Esophagus squamous epithelium (tissue), 5 donors: ENCODE measurements around the gene PCOLCE2. TPM values are rescaled to one million over a fixed set of nuclear protein-coding genes. Genes with fewer than 3 reads are reported as not detected.

Experiments
- DNase-seq: peaks from one replicate; lab custom pipeline; 2025; lab: John Stamatoyannopoulos, UW
- H3K27ac ChIP-seq, 4 donors: fragments of 200-600 bp; sonication (generic); one replicate each; pipeline ENCODE4 v1.5.1; 2016 to 2019; ENCODE audit warnings: mild to moderate bottlenecking in 1 of 4
- H3K27me3 ChIP-seq, 4 donors: fragments of 200-600 bp; sonication (generic); 1 replicate in 3 of 4; 2 replicates in 1 of 4; pipeline versions ENCODE4 v1.5.1 to v1.6.0; 2017 to 2021; ENCODE audit warnings: antibody characterized with exemption in 1 of 4
- H3K36me3 ChIP-seq, 3 donors: fragments of 200-600 bp; sonication (generic); one replicate each; pipeline ENCODE4 v1.5.1; 2016 to 2019
- H3K4me1 ChIP-seq, 3 donors: fragments of 200-600 bp; sonication (generic); one replicate each; pipeline ENCODE4 v1.5.1; 2017 to 2019
- H3K4me3 ChIP-seq, 4 donors: fragments of 200-600 bp; sonication (generic); 1 replicate in 3 of 4; 2 replicates in 1 of 4; pipeline ENCODE4 v1.5.1; 2016 to 2019; ENCODE audit warnings: mild to moderate bottlenecking in 2 of 4, moderate library complexity in 1 of 4
- H3K9me3 ChIP-seq, 3 donors: fragments of 200-600 bp; sonication (generic); one replicate each; pipeline ENCODE4 v1.5.1; 2016 to 2019
- CTCF ChIP-seq, 6 experiments: fragments of 450-650 bp in 4 of 6; fragments of 200-600 bp in 2 of 6; sonication (generic) in 2 of 6; IDR thresholded peaks; one replicate each; pipeline ENCODE4 v1.5.1; 2016 to 2019; ENCODE audit warnings: antibody characterized with exemption in 6 of 6, mild to moderate bottlenecking in 4 of 6, moderate library complexity in 4 of 6
- POLR2A ChIP-seq, 4 donors: fragments of 450-650 bp; IDR thresholded peaks; one replicate each; pipeline ENCODE4 v1.6.1; 2017; ENCODE audit warnings: antibody characterized with exemption in 4 of 4, mild to moderate bottlenecking in 4 of 4, moderate library complexity in 3 of 4
- intact Hi-C: fragments of 100-400 bp; cut with DNase I; formaldehyde crosslinking; loops from one replicate; pipeline ENCODE4 v1.15.0; 2022
- small RNA-seq, 4 donors: library from RNA; depleted of rRNA; stranded (forward); fragments of <200 nt; gene quantifications; one replicate each; pipeline ENCODE3, GENCODE V24; 2016
- total RNA-seq, 4 donors: library from RNA; depleted of rRNA; stranded (reverse); fragments of >200 nt; gene quantifications; one replicate each; pipeline ENCODE4 v1.1.0, GENCODE V29; 2016
- donor health status: DM: yes; HTN: yes; CAD: no.

Gene PCOLCE2
- total RNA-seq, 4 donors from 2014 or later, result 0.38 to 19.1 (median 6.4) TPM

GRCh38 chr3:142768338-142768737, 120.5 kb downstream of the PCOLCE2 start:
- Histone ChIP-seq H3K4me3 (no peak overlapping the region), H3K27ac (no peak overlapping the region), H3K9me3 (peaks cover 0 to 5% (median 0%) of the 10 kb centered on the region in 3 donors), H3K4me1 (no peaks in the 10 kb centered on the region), H3K36me3 (peaks cover 0 to 19% (median 0%) of the 10 kb centered on the region in 3 donors), H3K27me3 (no peaks in the 10 kb centered on the region)
- intact Hi-C loops, result no loop called here
- no peak for DNase-seq
- TF ChIP-seq CTCF (IDR thresholded peaks at IDR 0.05), result no peak
- TF ChIP-seq POLR2A (IDR thresholded peaks at IDR 0.05), result no peak

Small RNAs within 50 kb of the gene (small RNA-seq; reads per million reads assigned to genes)
- gene RNU7-47P, result 0 reads per million in 4 donors

Other genes starting within 250 kb of the PCOLCE2 start
- 10 to 100 TPM in 1 of 4 donors, 1 to 10 TPM in 1, under 1 TPM in 2; 0.91 to 11.8 (median 1.0) TPM for gene TRPC1, start 165.0 kb downstream of the PCOLCE2 start, total RNA-seq
- gene PAQR9, start 74.6 kb upstream of the PCOLCE2 start, total RNA-seq, result not detected
- 10 to 100 TPM; 25.4 to 70.8 (median 51.0) TPM for gene U2SURP, start 112.5 kb upstream of the PCOLCE2 start, total RNA-seq
- 1 to 10 TPM in 3 of 4 donors, under 1 TPM in 1; 0.76 to 3.1 (median 1.6) TPM for gene CHST2, start 230.7 kb upstream of the PCOLCE2 start, total RNA-seq